ENCODE results near the gene KRTAP19-6.
"Not testable (repeated sequence)": the region's sequence is repeated elsewhere in the genome, so short reads cannot be mapped to it uniquely, and the experiment has no call there.

The KRTAP19-6 gene

GRCh38 chr21:30541764-30542163 lies at the start of gene KRTAP19-6:
Gene KRTAP19-6, minus strand, starts transcription at chr21:30541864. Its CDS starts 31 bp downstream, at chr21:30541833.
- DNase-seq, result no peak

DNA sequence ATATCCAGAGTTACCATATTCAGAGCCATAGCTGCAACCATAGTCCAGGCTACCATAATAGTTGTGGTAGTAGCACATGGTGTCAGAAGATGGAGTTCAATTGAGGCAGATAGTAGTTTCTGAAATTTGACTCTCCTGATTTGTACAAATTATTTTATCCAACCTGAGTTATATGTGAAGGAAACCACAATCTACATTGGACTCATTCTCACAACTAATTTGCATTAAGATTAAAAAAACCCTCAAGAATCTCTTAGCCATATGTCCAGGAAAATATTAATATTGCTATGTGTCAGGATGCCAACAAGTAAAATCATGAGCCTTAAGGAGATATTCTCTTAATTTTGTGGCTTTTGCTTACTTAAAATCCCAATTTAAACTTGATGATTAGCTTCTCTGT lies 48.6 kb upstream of the KRTAP19-6 start, which contains the start of gene KRTAP22-2:
Gene KRTAP22-2 (minus strand): TSS at position 101 of the 400 bp plus-strand sequence.
- DNase-seq, result no peak

DNA sequence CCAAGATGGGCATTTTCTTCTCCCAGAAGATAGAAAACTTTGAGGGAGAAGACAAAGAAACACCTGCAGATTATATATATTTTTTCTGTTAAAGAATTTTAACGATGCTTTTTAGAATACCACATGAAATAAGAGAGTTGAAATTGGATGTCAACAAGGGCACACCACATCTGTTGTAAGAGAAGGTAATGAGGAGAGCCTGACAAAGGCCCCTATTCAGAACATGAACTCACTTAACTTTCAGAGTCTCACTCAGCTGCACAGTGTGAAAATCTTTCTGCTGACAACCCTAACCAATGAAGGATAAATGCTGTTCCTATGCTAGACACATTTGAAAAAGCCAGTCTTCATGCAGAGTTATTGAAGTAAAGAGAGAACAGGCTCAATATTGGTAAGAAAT lies 41.2 kb upstream of the KRTAP19-6 start:
- no peak for DNase-seq

- no peak for DNase-seq
These were observed 38.5 kb upstream of the KRTAP19-6 start for GRCh38 chr21:30580132-30580531.

GRCh38 chr21:30579346-30579745 lies 37.7 kb upstream of the KRTAP19-6 start:
- no peak for DNase-seq

DNA sequence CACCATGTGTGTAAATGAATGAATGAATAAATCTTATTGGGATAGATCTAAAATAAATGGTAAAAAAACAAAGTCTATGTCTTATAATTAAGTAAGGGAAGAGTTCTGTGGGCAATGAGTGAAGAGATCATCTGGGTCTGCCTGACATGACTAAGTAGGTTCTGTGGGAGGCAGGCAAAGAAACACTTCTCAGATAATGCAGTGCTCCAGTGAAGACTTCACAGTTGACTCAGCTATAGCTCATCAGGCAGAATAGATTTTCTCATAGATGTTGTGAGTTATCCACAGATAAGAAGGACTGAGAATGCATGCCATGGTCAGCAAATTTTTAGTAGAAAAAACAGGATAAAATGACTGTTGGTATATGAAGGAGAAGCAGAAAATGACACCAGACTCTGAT lies 36.1 kb upstream of the KRTAP19-6 start:
- DNase-seq, result no peak

DNA sequence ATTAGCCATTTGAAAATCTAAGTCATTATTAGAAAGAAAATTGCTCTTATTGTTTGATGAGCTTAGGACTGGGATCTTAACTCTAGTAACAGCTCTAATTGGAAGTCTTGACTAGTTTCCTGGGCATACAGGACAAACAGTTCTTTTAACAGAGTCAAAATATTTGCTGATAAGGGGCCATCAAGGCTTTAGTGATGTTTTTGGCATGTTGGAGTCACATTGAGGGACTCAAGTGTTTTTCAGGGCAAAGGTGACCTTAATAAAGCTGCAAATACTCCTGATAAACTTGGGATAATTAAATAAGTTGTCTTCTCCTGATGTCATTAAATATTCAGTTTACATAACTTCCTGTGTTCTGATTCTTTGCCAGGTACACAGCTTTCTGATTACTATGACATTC lies 26.0 kb upstream of the KRTAP19-6 start:
- DNase-seq, result no peak

- DNase-seq, result no peak
These were observed 22.0 kb upstream of the KRTAP19-6 start for GRCh38 chr21:30563630-30564029.

GRCh38 chr21:30563072-30563471 lies 21.4 kb upstream of the KRTAP19-6 start:
- DNase-seq, result no peak

DNA sequence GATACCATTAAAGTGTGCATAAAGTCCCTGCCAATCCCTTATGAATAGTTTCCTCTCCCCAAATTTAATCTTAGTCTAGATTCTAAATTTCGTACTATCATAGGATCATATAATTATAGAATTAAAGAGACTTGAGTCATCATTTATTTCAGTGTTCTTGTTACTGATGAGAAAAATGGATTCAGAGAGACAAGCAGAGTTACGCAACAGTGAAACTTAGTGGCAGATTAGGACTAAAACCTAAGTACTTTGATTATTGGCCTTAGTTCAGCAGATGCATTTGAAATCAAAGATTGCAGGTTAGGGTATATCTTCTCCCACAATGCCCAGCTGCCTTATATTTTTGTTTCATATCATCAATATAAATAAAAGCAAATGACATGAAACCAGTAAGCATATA lies 20.3 kb upstream of the KRTAP19-6 start:
- DNase-seq, result no peak

- no peak for DNase-seq
These were observed 19.7 kb upstream of the KRTAP19-6 start, which contains the start of gene KRTAP19-7 for GRCh38 chr21:30561264-30561895. Gene KRTAP19-7, minus strand, starts transcription at chr21:30561314. Its CDS starts 25 bp downstream, at chr21:30561289.

DNA sequence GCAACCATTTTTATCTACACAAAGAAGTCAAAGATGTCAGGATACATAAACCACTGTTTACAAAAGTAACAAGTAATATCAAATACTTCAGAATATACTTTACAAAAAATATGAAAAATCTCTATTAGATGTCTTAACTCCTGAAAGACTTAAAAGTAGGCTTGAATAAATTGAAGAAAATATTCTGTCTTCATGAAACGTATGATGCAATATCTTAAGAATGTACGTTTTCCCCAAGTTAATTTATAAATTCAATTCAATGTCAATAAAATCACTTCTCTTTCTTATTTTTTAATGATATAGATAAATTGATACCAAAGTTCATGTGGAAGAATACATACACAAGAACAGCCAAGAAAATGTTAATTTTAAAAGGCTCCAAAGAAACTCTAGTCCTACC lies 13.4 kb upstream of the KRTAP19-6 start:
- no peak for DNase-seq

GRCh38 chr21:30552782-30553181 lies 11.1 kb upstream of the KRTAP19-6 start:
- DNase-seq, result no peak

DNA sequence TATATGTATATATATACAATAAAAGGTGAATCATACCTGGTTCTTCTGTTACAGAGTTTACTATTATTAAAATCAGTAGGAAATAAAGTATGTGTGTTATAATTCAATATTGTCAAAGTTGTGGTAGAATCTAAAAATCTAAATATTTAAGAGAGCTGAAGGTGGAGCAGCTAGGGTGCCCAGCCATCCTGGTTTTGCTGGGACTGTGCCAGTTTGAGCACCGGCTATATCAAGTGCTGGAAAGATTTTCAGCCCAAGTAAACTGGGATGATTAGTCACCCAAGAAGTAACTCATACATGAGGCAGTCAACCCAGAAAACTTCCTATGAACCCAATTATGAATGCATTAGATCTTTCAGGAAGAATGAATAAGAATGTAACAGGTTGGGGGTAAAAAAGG lies 22.8 kb downstream of the KRTAP19-6 start:
- DNase-seq, result no peak

DNA sequence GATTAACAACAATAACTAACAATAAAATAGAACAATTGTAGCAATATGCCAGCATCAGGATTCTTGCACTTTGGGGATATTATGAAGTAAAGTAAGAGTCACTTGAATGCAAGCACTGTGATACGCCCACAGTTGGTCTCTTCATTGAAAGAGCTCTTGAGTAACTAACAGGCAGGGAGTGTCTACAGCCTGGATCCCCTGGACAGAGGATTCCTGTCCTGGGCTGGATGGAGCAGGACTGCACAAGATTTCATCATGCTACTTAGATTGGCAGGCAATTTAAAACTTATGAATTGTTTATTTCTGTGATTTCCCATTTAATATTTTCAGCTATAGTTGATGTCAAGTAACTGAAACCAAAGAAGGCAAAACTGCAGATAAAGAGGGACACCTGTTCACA lies 26.0 kb downstream of the KRTAP19-6 start:
- DNase-seq, result no peak

DNA sequence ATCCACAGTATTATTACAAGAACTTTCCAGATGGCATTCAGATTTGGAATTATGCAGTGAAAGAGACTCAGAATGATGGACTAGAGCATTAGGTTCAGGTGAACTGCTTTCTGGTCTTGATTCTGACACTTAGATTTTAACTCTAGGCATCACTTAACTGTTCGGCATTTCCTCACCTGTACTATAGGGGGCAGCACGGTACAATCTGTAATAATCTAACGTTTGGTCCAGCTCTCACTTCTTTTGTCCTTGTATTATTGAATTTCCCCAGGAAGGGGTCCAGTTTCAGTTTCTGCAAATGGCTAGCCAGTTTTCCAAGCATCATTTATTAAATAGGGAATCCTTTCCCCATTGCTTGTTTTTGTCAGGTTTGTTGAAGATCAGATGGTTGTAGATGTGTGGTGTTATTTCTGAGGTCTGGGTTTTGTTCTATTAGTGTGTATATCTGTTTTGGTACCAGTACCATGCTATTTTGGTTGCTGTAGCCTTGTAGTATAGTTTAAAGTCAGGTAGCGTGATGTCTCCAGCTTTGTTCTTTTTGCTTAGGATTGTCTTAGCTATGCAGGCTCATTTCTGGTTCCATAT lies 36.0 kb downstream of the KRTAP19-6 start:
- not testable (repeated sequence) for DNase-seq

DNA sequence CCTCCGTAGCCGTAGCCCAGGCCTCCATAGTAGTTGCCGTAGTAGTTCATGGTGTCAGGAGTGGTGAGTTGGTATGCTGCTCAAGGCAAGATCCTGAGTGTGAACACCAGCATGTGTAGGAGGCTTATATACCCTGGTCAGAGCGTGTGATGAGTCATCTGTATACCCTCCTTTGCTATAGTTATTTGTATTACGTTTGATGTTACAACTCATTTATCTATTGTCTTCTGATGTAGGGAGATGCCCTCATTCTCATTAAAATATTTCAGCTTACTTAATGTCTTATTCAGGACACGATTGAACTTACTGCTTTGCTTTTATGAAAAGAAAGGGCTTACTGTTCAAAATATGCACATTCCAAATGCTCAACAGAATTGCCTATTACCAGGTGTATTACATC lies 39.6 kb downstream of the KRTAP19-6 start, which contains the start of gene KRTAP19-5:
Gene KRTAP19-5 (minus strand): TSS at position 101 of the 400 bp plus-strand sequence. CDS start 51 bp downstream, at position 50.
- DNase-seq, result no peak

GRCh38 chr21:30497065-30497464 lies 44.6 kb downstream of the KRTAP19-6 start, which contains the start of gene KRTAP19-4:
Gene KRTAP19-4, minus strand, starts transcription at chr21:30497165. Its CDS starts 55 bp downstream, at chr21:30497110.
- DNase-seq, result no peak

DNA sequence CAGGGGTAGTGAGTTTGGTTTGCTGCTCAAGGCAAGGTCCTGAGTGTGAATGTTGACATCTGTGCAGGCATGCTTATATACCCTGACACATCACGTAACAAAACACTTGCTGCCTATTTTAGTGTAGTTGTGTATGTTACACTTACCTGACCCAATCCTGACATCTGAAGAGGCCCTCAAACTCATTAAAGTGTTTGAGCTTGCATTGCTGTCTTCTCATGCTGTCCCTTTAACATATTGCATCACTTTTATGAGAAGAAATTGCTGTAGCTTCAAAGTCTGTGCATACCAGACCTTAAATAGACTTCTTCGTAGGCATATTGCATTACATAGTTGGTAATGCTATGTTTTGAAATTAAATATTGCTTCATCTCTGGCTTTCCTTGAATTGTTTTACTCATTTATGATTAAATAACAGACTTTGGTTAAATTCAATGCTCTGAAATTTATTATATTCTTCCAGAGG lies 49.7 kb downstream of the KRTAP19-6 start, which contains the start of gene KRTAP19-3:
Gene KRTAP19-3 (minus strand): TSS at position 51 of the 466 bp plus-strand sequence. CDS start 56 bp downstream, outside the sequence.
- DNase-seq, result no peak
